Naive thymus-derived CD4-positive, alpha-beta T cell (primary cell): ENCODE measurements around the gene CCDC134. TPM values are rescaled to one million over a fixed set of nuclear protein-coding genes. Genes with fewer than 3 reads are reported as not detected.

ENCODE experiments used
- ATAC-seq: fragments of 150-1000 bp; cut with Tn5 transposase; 2 replicates; pipeline ENCODE4 v1.10.0; 2021; ENCODE audit warnings: mild to moderate bottlenecking, moderate library complexity
- CTCF ChIA-PET: fragments of 350-600 bp; sonication (Branson Sonifier 250); formaldehyde crosslinking; loops from one replicate; lab custom pipeline; 2021; ENCODE audit warnings: antibody characterized with exemption; lab: Charles Lee
- POLR2A ChIA-PET: fragments of 350-600 bp; sonication (Branson Sonifier 250); formaldehyde crosslinking; loops from one replicate; lab custom pipeline; 2021; ENCODE audit warnings: antibody characterized with exemption, inconsistent platforms; lab: Charles Lee
- DNase-seq, 9 donors: peaks; one replicate each; pipeline versions ENCODE4 v3.0.0 to v3.0.0-alpha.2; 2020 to 2022; ENCODE audit warnings: mixed read lengths in 1 of 9
- H3K27ac ChIP-seq: one replicate; pipeline ENCODE4 v1.7.0; 2013; ENCODE audit warnings: mild to moderate bottlenecking, low read depth, low read length, moderate library complexity
- H3K27me3 ChIP-seq, 2 donors: one replicate each; pipeline ENCODE4 v1.7.0; 2013; ENCODE audit warnings: low read length in 2 of 2, mild to moderate bottlenecking in 2 of 2, moderate library complexity in 2 of 2; ENCODE audit not compliant: control insufficient read depth in 2 of 2, insufficient read depth in 2 of 2
- H3K36me3 ChIP-seq, 3 experiments: 1 replicate in 2 of 3; 2 replicates in 1 of 3; pipeline ENCODE4 v1.7.0; 2013; ENCODE audit warnings: low read length in 3 of 3, mild to moderate bottlenecking in 3 of 3, moderate library complexity in 1 of 3; ENCODE audit not compliant: insufficient read depth in 3 of 3, control insufficient read depth in 2 of 3
- H3K4me1 ChIP-seq, 2 donors: one replicate each; pipeline ENCODE4 v1.7.0; 2013; ENCODE audit warnings: low read length in 2 of 2, mild to moderate bottlenecking in 2 of 2, moderate library complexity in 1 of 2; ENCODE audit not compliant: control insufficient read depth in 2 of 2, insufficient read depth in 2 of 2
- H3K4me3 ChIP-seq: 2 replicates; pipeline ENCODE4 v1.7.0; 2013; ENCODE audit warnings: mild to moderate bottlenecking, low read length
- H3K9me3 ChIP-seq, 3 experiments: 1 replicate in 2 of 3; 2 replicates in 1 of 3; pipeline ENCODE4 v1.7.0; 2013; ENCODE audit warnings: low read length in 3 of 3; ENCODE audit not compliant: control insufficient read depth in 2 of 3
- H3K27ac Mint-ChIP-seq, 9 donors: one replicate each; pipeline ENCODE4 v1.8.0; 2020 to 2022; ENCODE audit warnings: mixed read lengths in 9 of 9, mild to moderate bottlenecking in 8 of 9, moderate library complexity in 5 of 9, inconsistent platforms in 2 of 9
- H3K27me3 Mint-ChIP-seq, 5 donors: one replicate each; pipeline ENCODE4 v1.8.0; 2021 to 2022; ENCODE audit warnings: mixed read lengths in 5 of 5, mild to moderate bottlenecking in 1 of 5
- H3K36me3 Mint-ChIP-seq, 5 donors: one replicate each; pipeline ENCODE4 v1.8.0; 2020 to 2022; ENCODE audit warnings: mixed read lengths in 5 of 5, mild to moderate bottlenecking in 3 of 5, inconsistent platforms in 1 of 5
- H3K4me1 Mint-ChIP-seq, 7 donors: one replicate each; pipeline ENCODE4 v1.8.0; 2020 to 2022; ENCODE audit warnings: mixed read lengths in 7 of 7, mild to moderate bottlenecking in 3 of 7, inconsistent platforms in 1 of 7
- H3K4me3 Mint-ChIP-seq, 10 donors: one replicate each; pipeline ENCODE4 v1.8.0; 2020 to 2022; ENCODE audit warnings: mild to moderate bottlenecking in 10 of 10, mixed read lengths in 10 of 10, moderate library complexity in 6 of 10, inconsistent platforms in 2 of 10
- H3K9me3 Mint-ChIP-seq, 11 donors: one replicate each; pipeline ENCODE4 v1.8.0; 2020 to 2022; ENCODE audit warnings: mixed read lengths in 11 of 11, mild to moderate bottlenecking in 4 of 11, inconsistent platforms in 1 of 11, moderate library complexity in 1 of 11
- intact Hi-C, 2 donors: fragments of 100-400 bp; cut with micrococcal nuclease; formaldehyde crosslinking; loops; one replicate each; pipeline ENCODE4 v1.15.1; 2023
- polyA plus RNA-seq, 2 donors: library from polyadenylated mRNA; unstranded; fragments of 300-500 nt; fragmentation: Illumina TruSeq; gene quantifications; one replicate each; pipeline ENCODE4 v1.2.3, GENCODE V29; 2021
- total RNA-seq, 6 experiments: library from RNA in 5 of 6; stranded (reverse) in 5 of 6; gene quantifications; 1 replicate in 5 of 6; 2 replicates in 1 of 6; pipeline ENCODE4 v1.2.3 and lab custom pipeline; 2021 to 2026

CCDC134 gene
- total and polyA plus RNA-seq, 7 experiments from 2014 or later, result 4.5 to 22.8 (median 16.4) TPM

DNA sequence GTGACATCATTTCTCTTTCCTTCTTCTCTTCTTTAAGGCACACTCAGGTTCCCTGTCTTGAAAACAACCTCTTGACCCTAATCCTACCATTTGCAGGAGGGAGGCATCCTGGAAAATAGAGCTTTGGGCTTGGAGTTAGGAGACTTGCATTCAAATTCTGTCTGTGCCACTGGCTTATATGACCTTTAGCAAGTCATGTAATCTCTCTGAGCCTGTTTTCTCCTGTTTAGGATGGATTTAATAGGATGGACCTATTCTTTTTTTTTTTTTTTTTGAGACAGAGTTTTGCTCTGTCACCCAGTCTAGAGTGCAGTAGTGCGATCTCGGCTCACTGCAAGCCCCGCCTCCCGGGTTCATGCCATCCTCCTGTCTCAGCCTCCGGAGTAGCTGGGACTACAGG, 25.1 kb upstream of the CCDC134 start:
- Mint-ChIP-seq H3K4me3 (no peak overlapping the region), H3K27me3 (no peaks in the 10 kb centered on the region), H3K9me3 (no peaks in the 10 kb centered on the region), H3K4me1 (peaks cover 9 to 35% (median 21%) of the 10 kb centered on the region in 7 donors), H3K27ac (no peak overlapping the region), H3K36me3 (peaks cover 0 to 1% (median 0%) of the 10 kb centered on the region in 5 donors)
- no peaks in the 10 kb centered on the region for H3K36me3 ChIP-seq
- CTCF ChIA-PET, result interaction anchor here (0.9 kb wide), 1 partner anchor 26 kb away, joined by 3 read pairs; no protein-coding TSS in a partner anchor
- no peaks in the 10 kb centered on the region for H3K27me3 ChIP-seq
- no peaks in the 10 kb centered on the region for H3K9me3 ChIP-seq
- H3K27ac ChIP-seq, result no peak overlapping the region
- POLR2A ChIA-PET, result interaction anchor here (1.2 to 1.3 kb wide), 2 partner anchors 24 to 171 kb away, joined by 4 read pairs; no protein-coding TSS in a partner anchor
- intact Hi-C loops, result no loop called here
- H3K4me3 ChIP-seq, result no peak overlapping the region
- peaks cover 4 to 11% of the 10 kb centered on the region in 2 donors for H3K4me1 ChIP-seq
- no peak for ATAC-seq
- no peak for DNase-seq

- intact Hi-C loops, result no loop called here
- no peak for ATAC-seq
These were observed 24.5 kb upstream of the CCDC134 start for GRCh38 chr22:41775976-41776375.

DNA sequence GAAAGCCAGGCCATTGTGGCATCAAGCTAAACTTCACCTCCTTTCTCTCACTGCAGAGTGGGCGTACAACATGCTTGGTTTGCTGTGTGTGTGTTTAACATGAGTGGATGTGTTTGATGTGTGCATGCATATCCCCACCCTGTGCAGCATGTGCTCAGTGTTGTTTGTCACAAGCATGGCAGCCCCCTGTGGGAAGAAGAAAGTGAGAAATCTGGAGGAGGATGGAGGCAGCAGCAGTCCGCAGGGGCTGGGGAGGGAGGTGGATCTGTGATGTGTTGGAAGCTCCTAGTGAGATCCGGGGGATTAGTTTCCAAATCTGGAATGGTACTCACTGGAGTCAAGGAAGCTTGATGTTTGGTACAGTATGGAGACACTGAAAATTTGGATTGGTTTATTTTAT, 24.1 kb upstream of the CCDC134 start:
- H3K27ac Mint-ChIP-seq, result peak overlapping the region in 2 of 9 donors; percentile 44 to 84

More at GRCh38 chr22:41775976-41776375, 24.5 kb upstream of the CCDC134 start:
- Mint-ChIP-seq H3K9me3 (no peaks in the 10 kb centered on the region), H3K4me3 (no peak overlapping the region), H3K4me1 (peaks cover 15 to 41% (median 25%) of the 10 kb centered on the region in 7 donors), H3K27me3 (no peaks in the 10 kb centered on the region), H3K36me3 (peaks cover 0 to 4% (median 0%) of the 10 kb centered on the region in 5 donors), H3K27ac (peak overlapping the region in 1 of 9 donors; percentile 25)
- H3K36me3 ChIP-seq, result no peaks in the 10 kb centered on the region
- POLR2A ChIA-PET, result interaction anchor here (1.2 to 12.2 kb wide), 2 partner anchors 22 to 170 kb away, joined by 4 to 366 read pairs; partner anchors contain the start of gene CCDC134
- CTCF ChIA-PET, result interaction anchor here (1.9 kb wide), 1 partner anchor 29 kb away, joined by 5 read pairs; no protein-coding TSS in a partner anchor
- DNase-seq, result no peak
- H3K27ac ChIP-seq, result no peak overlapping the region
- H3K4me3 ChIP-seq, result no peak overlapping the region
- no peaks in the 10 kb centered on the region for H3K9me3 ChIP-seq
- no peaks in the 10 kb centered on the region for H3K27me3 ChIP-seq
- peaks cover 11 to 17% of the 10 kb centered on the region in 2 donors for H3K4me1 ChIP-seq

GRCh38 chr22:41777749-41778425, 22.6 kb upstream of the CCDC134 start:
- Mint-ChIP-seq H3K4me3 (no peak overlapping the region), H3K9me3 (no peaks in the 10 kb centered on the region), H3K36me3 (peaks cover 0 to 10% (median 0%) of the 10 kb centered on the region in 5 donors), H3K27ac (peak overlapping the region in 8 of 9 donors; percentile 48 to 100 (median 99)), H3K27me3 (no peaks in the 10 kb centered on the region), H3K4me1 (peaks cover 28 to 59% (median 42%) of the 10 kb centered on the region in 7 donors)
- no peaks in the 10 kb centered on the region for H3K36me3 ChIP-seq
- intact Hi-C loops, result no loop called here
- H3K4me3 ChIP-seq, result no peak overlapping the region
- ATAC-seq (peak; percentile 10), DNase-seq (no peak)
- ChIA-PET CTCF (interaction anchor here (1.2 to 1.9 kb wide), 3 partner anchors 23 to 163 kb away, joined by 4 to 6 read pairs (median 5); partner anchors contain the start of gene CCDC134), POLR2A (interaction anchor here (0.6 to 12.2 kb wide), 3 partner anchors 9 to 112 kb away, joined by 3 to 366 read pairs (median 3); partner anchors contain the start of gene CCDC134)
- no peaks in the 10 kb centered on the region for H3K27me3 ChIP-seq
- no peak overlapping the region for H3K27ac ChIP-seq
- no peaks in the 10 kb centered on the region for H3K9me3 ChIP-seq
- H3K4me1 ChIP-seq, result peaks cover 17 to 21% of the 10 kb centered on the region in 2 donors

More for the DNA sequence above, 24.1 kb upstream of the CCDC134 start:
- Histone ChIP-seq H3K4me1 (peaks cover 11 to 17% of the 10 kb centered on the region in 2 donors), H3K27me3 (no peaks in the 10 kb centered on the region), H3K36me3 (no peaks in the 10 kb centered on the region), H3K27ac (no peak overlapping the region), H3K4me3 (no peak overlapping the region), H3K9me3 (no peaks in the 10 kb centered on the region)
- DNase-seq (no peak), ATAC-seq (no peak)
- Mint-ChIP-seq H3K4me3 (no peak overlapping the region), H3K9me3 (no peaks in the 10 kb centered on the region), H3K36me3 (peaks cover 0 to 4% (median 0%) of the 10 kb centered on the region in 5 donors), H3K4me1 (peaks cover 16 to 44% (median 28%) of the 10 kb centered on the region in 7 donors), H3K27me3 (no peaks in the 10 kb centered on the region)
- intact Hi-C loops, result no loop called here
- ChIA-PET CTCF (interaction anchor here (1.3 to 1.9 kb wide), 2 partner anchors 24 to 30 kb away, joined by 5 to 6 read pairs; partner anchors contain the start of gene CCDC134), POLR2A (interaction anchor here (0.7 to 12.2 kb wide), 4 partner anchors 9 to 304 kb away, joined by 3 to 366 read pairs (median 4); partner anchors contain the start of genes CCDC134 and SMDT1)

DNA sequence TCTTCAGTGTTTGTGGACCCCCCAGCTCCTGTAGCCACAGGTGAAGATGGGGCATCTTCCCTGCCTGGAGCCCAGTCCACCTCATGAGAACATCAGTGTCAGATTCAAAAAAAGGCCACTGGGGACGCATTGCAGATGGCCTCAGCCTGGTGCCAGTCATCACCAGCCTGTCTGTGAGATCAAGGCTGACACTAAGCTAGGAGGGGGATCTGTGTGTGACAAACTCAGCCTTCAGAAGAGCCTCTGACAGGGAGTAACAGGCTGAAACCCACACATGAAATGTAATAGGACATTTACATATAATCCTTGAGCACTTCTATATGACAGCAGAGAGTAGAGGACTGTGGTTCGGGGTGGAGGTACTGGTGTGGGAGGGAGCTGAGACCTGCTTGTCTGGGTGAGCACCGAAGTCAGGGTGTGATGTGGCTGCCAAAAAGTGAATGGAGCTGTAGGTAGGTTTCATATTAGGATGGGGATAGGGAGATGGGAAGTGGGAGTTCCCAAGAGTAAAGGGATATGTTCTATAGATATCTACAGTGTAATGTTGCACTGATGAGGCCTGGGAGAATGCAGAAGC, 20.5 kb upstream of the CCDC134 start:
- Mint-ChIP-seq H3K36me3 (peaks cover 0 to 17% (median 5%) of the 10 kb centered on the region in 5 donors), H3K4me3 (peak overlapping the region; percentile 47 to 93 (median 83)), H3K4me1 (peaks cover 32 to 71% (median 51%) of the 10 kb centered on the region in 7 donors), H3K9me3 (no peaks in the 10 kb centered on the region), H3K27me3 (no peaks in the 10 kb centered on the region), H3K27ac (peak overlapping the region; percentile 98 to 100 (median 100))
- ChIA-PET POLR2A (interaction anchor here (0.6 to 12.2 kb wide), 23 partner anchors 10 to 300 kb away, joined by 3 to 366 read pairs (median 9); partner anchors contain the start of genes CCDC134, CENPM, MEI1 and SMDT1), CTCF (interaction anchor here (0.8 to 5.4 kb wide), 8 partner anchors 18 to 161 kb away, joined by 3 to 30 read pairs (median 6); partner anchors contain the start of genes CCDC134 and MEI1)
- Histone ChIP-seq H3K36me3 (peaks cover 0 to 10% (median 4%) of the 10 kb centered on the region in 3 experiments), H3K4me3 (peak overlapping the region; percentile 5), H3K27me3 (no peaks in the 10 kb centered on the region), H3K4me1 (peaks cover 19 to 25% of the 10 kb centered on the region in 2 donors), H3K27ac (peak overlapping the region; percentile 88), H3K9me3 (no peaks in the 10 kb centered on the region)
- ATAC-seq (no peak), DNase-seq (no peak)
- intact Hi-C loops, result loop anchor here (2.0 to 5.0 kb wide), 4 partner anchors 53 to 493 kb away; partner anchors contain the start of genes SNU13 (in 2 of the 2), POLR3H (in 1 of the 2), RANGAP1 (in 1 of the 2) and SREBF2 (in 1 of the 2)
